Measurements from ENCODE around the gene DDX52.

GRCh38 chr17:37576281-37576680 lies 67.0 kb downstream of the DDX52 start:
- TF ChIP-seq, protein P1, sequence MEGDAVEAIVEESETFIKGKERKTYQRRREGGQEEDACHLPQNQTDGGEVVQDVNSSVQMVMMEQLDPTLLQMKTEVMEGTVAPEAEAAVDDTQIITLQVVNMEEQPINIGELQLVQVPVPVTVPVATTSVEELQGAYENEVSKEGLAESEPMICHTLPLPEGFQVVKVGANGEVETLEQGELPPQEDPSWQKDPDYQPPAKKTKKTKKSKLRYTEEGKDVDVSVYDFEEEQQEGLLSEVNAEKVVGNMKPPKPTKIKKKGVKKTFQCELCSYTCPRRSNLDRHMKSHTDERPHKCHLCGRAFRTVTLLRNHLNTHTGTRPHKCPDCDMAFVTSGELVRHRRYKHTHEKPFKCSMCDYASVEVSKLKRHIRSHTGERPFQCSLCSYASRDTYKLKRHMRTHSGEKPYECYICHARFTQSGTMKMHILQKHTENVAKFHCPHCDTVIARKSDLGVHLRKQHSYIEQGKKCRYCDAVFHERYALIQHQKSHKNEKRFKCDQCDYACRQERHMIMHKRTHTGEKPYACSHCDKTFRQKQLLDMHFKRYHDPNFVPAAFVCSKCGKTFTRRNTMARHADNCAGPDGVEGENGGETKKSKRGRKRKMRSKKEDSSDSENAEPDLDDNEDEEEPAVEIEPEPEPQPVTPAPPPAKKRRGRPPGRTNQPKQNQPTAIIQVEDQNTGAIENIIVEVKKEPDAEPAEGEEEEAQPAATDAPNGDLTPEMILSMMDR (IDR thresholded peaks at IDR 0.05; ENCODE audit: low read length), result no peak
- TF ChIP-seq EZH2 (IDR thresholded peaks at IDR 0.05; ENCODE audit: borderline replicate concordance, low read length), result no peak

All from OCI-LY1 (cell line).